GM12875 (cell line): Measurements from ENCODE around the gene FZD8.

Experiments
- H3K4me3 ChIP-seq: one replicate; pipeline ENCODE4 v1.5.1; 2011; ENCODE audit warnings: low read depth, low read length, control low read depth
- CTCF ChIP-seq: IDR thresholded peaks from 2 replicates; pipeline ENCODE4 v1.5.1; 2011; ENCODE audit warnings: low read depth, mild to moderate bottlenecking, control low read depth, inconsistent platforms, low read length, moderate library complexity, borderline replicate concordance; ENCODE audit not compliant: insufficient read depth

FZD8 gene

GRCh38 chr10:35636956-35637355 is 5.1 kb downstream of the FZD8 start:
- no peak overlapping the region for H3K4me3 ChIP-seq

GRCh38 chr10:35635576-35635975 is 6.5 kb downstream of the FZD8 start:
- peak; percentile 75 for TF ChIP-seq CTCF
- no peak overlapping the region for H3K4me3 ChIP-seq

More at GRCh38 chr10:35636956-35637355, 5.1 kb downstream of the FZD8 start:
- no peak for TF ChIP-seq CTCF

- TF ChIP-seq CTCF = no peak
- H3K4me3 ChIP-seq = no peak overlapping the region
Measured at GRCh38 chr10:35633006-35633980, 8.8 kb downstream of the FZD8 start.

- no peak for TF ChIP-seq CTCF
- no peak overlapping the region for H3K4me3 ChIP-seq
Measured at GRCh38 chr10:35632027-35632426, 10.1 kb downstream of the FZD8 start.

GRCh38 chr10:35631404-35631803 is 10.7 kb downstream of the FZD8 start:
- TF ChIP-seq CTCF = no peak
- no peak overlapping the region for H3K4me3 ChIP-seq

- TF ChIP-seq CTCF = no peak
- H3K4me3 ChIP-seq = no peak overlapping the region
Measured at GRCh38 chr10:35626971-35627507, 15.1 kb downstream of the FZD8 start.

GRCh38 chr10:35614312-35614711 is 27.8 kb downstream of the FZD8 start:
- no peak for TF ChIP-seq CTCF
- no peak overlapping the region for H3K4me3 ChIP-seq
